PC-9 (cell line): ENCODE results near the gene EVPLL.
"Not testable (repeated sequence)": the region's sequence is repeated elsewhere in the genome, so short reads cannot be mapped to it uniquely, and the experiment has no call there.

Experiments used
- CTCF ChIP-seq: fragments of 200-600 bp; sonication (generic); conservative IDR thresholded peaks from 2 replicates; pipeline ENCODE4 v1.6.1; 2017; ENCODE audit warnings: mixed run types, antibody characterized with exemption, mild to moderate bottlenecking, moderate library complexity
- EZH2 ChIP-seq: fragments of 200-600 bp; sonication (generic); IDR thresholded peaks from 2 replicates; pipeline ENCODE4 v1.8.0; 2017; ENCODE audit warnings: antibody characterized with exemption, low read depth

GRCh38 chr17:18388728-18389127 lies 11.2 kb downstream of the EVPLL start:
- TF ChIP-seq CTCF, EZH2: not testable (repeated sequence)
